GM21360 (cell line): ENCODE data around the gene PTMA.
"Not testable (repeated sequence)": the region's sequence is repeated elsewhere in the genome, so short reads cannot be mapped to it uniquely, and the experiment has no call there.

Source experiments
- ATAC-seq: cut with Tn5 transposase; IDR thresholded peaks from one replicate; pipeline ENCODE4 v1.9.1; 2021; ENCODE audit warnings: mild to moderate bottlenecking, moderate library complexity; ENCODE audit not compliant: unreplicated experiment

PTMA gene

GRCh38 chr2:231714639-231715498 is 6.5 kb downstream of the PTMA start:
- no peak for ATAC-seq

GRCh38 chr2:231715499-231715837 is 7.1 kb downstream of the PTMA start:
- ATAC-seq, result no peak

- no peak for ATAC-seq
These were observed 7.8 kb downstream of the PTMA start for GRCh38 chr2:231715988-231716616.

- ATAC-seq, result no peak
These were observed 8.4 kb downstream of the PTMA start for GRCh38 chr2:231716666-231717280.

GRCh38 chr2:231717281-231718171 is 9.2 kb downstream of the PTMA start:
- ATAC-seq, result no peak

GRCh38 chr2:231718799-231719198 is 10.5 kb downstream of the PTMA start:
- no peak for ATAC-seq

GRCh38 chr2:231720292-231720986 is 12.1 kb downstream of the PTMA start:
- no peak for ATAC-seq

GRCh38 chr2:231720987-231721966 is 13.0 kb downstream of the PTMA start:
- ATAC-seq, result peak; percentile 63

GRCh38 chr2:231722721-231723307 is 14.5 kb downstream of the PTMA start:
- no peak for ATAC-seq

GRCh38 chr2:231725476-231725875 is 17.2 kb downstream of the PTMA start:
- no peak for ATAC-seq

- no peak for ATAC-seq
These were observed 18.0 kb downstream of the PTMA start for GRCh38 chr2:231726276-231726675.

GRCh38 chr2:231727621-231728020 is 19.3 kb downstream of the PTMA start:
- ATAC-seq, result no peak

GRCh38 chr2:231732604-231733003 is 24.3 kb downstream of the PTMA start:
- ATAC-seq, result no peak

GRCh38 chr2:231737761-231738160 is 29.4 kb downstream of the PTMA start:
- ATAC-seq, result no peak

GRCh38 chr2:231743376-231744116 is 35.2 kb downstream of the PTMA start:
- ATAC-seq, result no peak

- no peak for ATAC-seq
These were observed 37.1 kb downstream of the PTMA start for GRCh38 chr2:231745303-231746038.

- ATAC-seq, result not testable (repeated sequence)
These were observed 40.0 kb downstream of the PTMA start for GRCh38 chr2:231748153-231748896.
